B cell (primary cell): ENCODE measurements around the gene RSPH4A. TPM values are rescaled to one million over a fixed set of nuclear protein-coding genes. Genes with fewer than 3 reads are reported as not detected.

Experiments
- ATAC-seq: fragments of 200-7000 bp; cut with Tn5 transposase; one replicate; pipeline ENCODE4 v1.10.0; 2021; ENCODE audit warnings: low read depth, mild to moderate bottlenecking, moderate number of reproducible peaks, moderate library complexity
- CTCF ChIA-PET: fragments of 350-600 bp; sonication (Branson Sonifier 250); formaldehyde crosslinking; loops from one replicate; lab custom pipeline; 2021; ENCODE audit warnings: antibody characterized with exemption, inconsistent platforms; lab: Charles Lee
- POLR2A ChIA-PET: fragments of 350-600 bp; sonication (Branson Sonifier 250); formaldehyde crosslinking; loops from one replicate; lab custom pipeline; 2021; ENCODE audit warnings: antibody characterized with exemption; lab: Charles Lee
- DNase-seq: peaks from one replicate; pipeline ENCODE4 v3.0.0; 2013
- H2AFZ ChIP-seq: 2 replicates; pipeline ENCODE4 v1.6.1; 2012; ENCODE audit warnings: mild to moderate bottlenecking, low read depth, low read length; ENCODE audit not compliant: insufficient read depth, poor library complexity, severe bottlenecking
- H3K27ac ChIP-seq, 2 donors: 1 replicate in 1 of 2; 2 replicates in 1 of 2; pipeline ENCODE4 v1.5.1; 2012 to 2013; ENCODE audit warnings: low read length in 2 of 2, mild to moderate bottlenecking in 2 of 2, moderate library complexity in 1 of 2
- H3K27me3 ChIP-seq, 4 experiments: fragments of 200-600 bp in 1 of 4; sonication (generic) in 1 of 4; replicated peaks in 1 of 4; 1 replicate in 2 of 4; 2 replicates in 2 of 4; pipeline versions ENCODE4 v1.6.1 to v1.7.0; 2013 to 2016; ENCODE audit warnings: low read length in 3 of 4, mild to moderate bottlenecking in 2 of 4, mixed read lengths in 1 of 4, moderate library complexity in 1 of 4; ENCODE audit not compliant: insufficient read depth in 4 of 4, control insufficient read depth in 3 of 4; ENCODE audit errors: control extremely low read depth in 1 of 4
- H3K36me3 ChIP-seq, 2 experiments: replicated peaks in 1 of 2; 1 replicate in 1 of 2; 2 replicates in 1 of 2; pipeline versions ENCODE4 v1.6.1 to v1.7.1; 2013; ENCODE audit warnings: low read length in 1 of 2; ENCODE audit not compliant: insufficient read depth in 2 of 2, control insufficient read depth in 1 of 2; ENCODE audit errors: control extremely low read depth in 1 of 2, extremely low read depth in 1 of 2
- H3K4me1 ChIP-seq, 2 donors: fragments of 200-600 bp in 1 of 2; sonication (generic) in 1 of 2; 1 replicate in 1 of 2; 2 replicates in 1 of 2; pipeline versions ENCODE4 v1.5.1 to v1.6.1; 2013 to 2017; ENCODE audit warnings: low read length in 2 of 2; ENCODE audit not compliant: control insufficient read depth in 2 of 2, insufficient read depth in 2 of 2
- H3K4me2 ChIP-seq: replicated peaks from 2 replicates; pipeline ENCODE3; 2012; ENCODE audit warnings: mild to moderate bottlenecking, low read depth, low read length; ENCODE audit not compliant: poor library complexity, severe bottlenecking
- H3K4me3 ChIP-seq, 5 experiments: fragments of 200-600 bp in 1 of 5; sonication (generic) in 1 of 5; 1 replicate in 3 of 5; 2 replicates in 2 of 5; pipeline versions ENCODE4 v1.5.1 to v1.7.0; 2011 to 2016; ENCODE audit warnings: low read length in 4 of 5, mild to moderate bottlenecking in 4 of 5, low read depth in 2 of 5, control low read depth in 1 of 5, moderate library complexity in 1 of 5; ENCODE audit not compliant: insufficient read depth in 1 of 5; ENCODE audit errors: control extremely low read depth in 1 of 5, extremely low read depth in 1 of 5
- H3K79me2 ChIP-seq: fragments of 200-600 bp; sonication (generic); one replicate; pipeline ENCODE4 v1.6.0; 2016; ENCODE audit warnings: low read length; ENCODE audit not compliant: control insufficient read depth, insufficient read depth
- H3K9ac ChIP-seq: fragments of 200-600 bp; sonication (generic); 2 replicates; pipeline ENCODE4 v1.6.1; 2017; ENCODE audit warnings: mild to moderate bottlenecking, low read length, moderate library complexity
- H3K9me3 ChIP-seq, 3 donors: one replicate each; pipeline versions ENCODE4 v1.6.1 to v1.7.1; 2013; ENCODE audit warnings: low read length in 2 of 3; ENCODE audit not compliant: control insufficient read depth in 2 of 3, insufficient read depth in 1 of 3; ENCODE audit errors: control extremely low read depth in 1 of 3
- H4K20me1 ChIP-seq: 2 replicates; pipeline ENCODE4 v1.6.0; 2012; ENCODE audit warnings: mild to moderate bottlenecking, low read length; ENCODE audit not compliant: insufficient read depth, control insufficient read depth, poor library complexity, severe bottlenecking
- H3K27ac Mint-ChIP-seq: one replicate; pipeline ENCODE4 v1.8.0; 2021; ENCODE audit warnings: mixed read lengths
- H3K27me3 Mint-ChIP-seq: one replicate; pipeline ENCODE4 v1.8.0; 2021; ENCODE audit warnings: mixed read lengths
- H3K4me1 Mint-ChIP-seq: one replicate; pipeline ENCODE4 v1.8.0; 2021; ENCODE audit warnings: mixed read lengths
- H3K4me3 Mint-ChIP-seq: one replicate; pipeline ENCODE4 v1.8.0; 2021; ENCODE audit warnings: mixed read lengths
- H3K9me3 Mint-ChIP-seq: one replicate; pipeline ENCODE4 v1.8.0; 2022; ENCODE audit warnings: mixed read lengths; ENCODE audit not compliant: insufficient read depth
- CTCF ChIP-seq: fragments of 200-600 bp; IDR thresholded peaks from one replicate; pipeline ENCODE4 v1.8.0; 2022; ENCODE audit warnings: antibody characterized with exemption, mild to moderate bottlenecking
- EZH2 ChIP-seq: IDR thresholded peaks from 2 replicates; pipeline ENCODE4 v1.6.1; 2012; ENCODE audit warnings: borderline replicate concordance, low read depth, mild to moderate bottlenecking, moderate library complexity, low read length; ENCODE audit not compliant: insufficient read depth, poor library complexity, severe bottlenecking
- whole genome bisulfite sequencing: methylation state at CpG from one replicate; pipeline ENCODE4 v1.1.5; 2013; ENCODE audit warnings: missing lambda C conversion rate; ENCODE audit not compliant: insufficient coverage; 5-methylcytosine and 5-hydroxymethylcytosine counted together
- intact Hi-C: fragments of 100-400 bp; cut with micrococcal nuclease; formaldehyde crosslinking; loops from one replicate; pipeline ENCODE4 v1.10.0; 2022
- polyA plus RNA-seq: library from polyadenylated mRNA; depleted of rRNA; stranded (reverse); fragments of >200 nt; gene quantifications from 2 replicates; pipeline ENCODE4 v1.2.3, GENCODE V29; 2012
- total RNA-seq, 2 donors: library from RNA; stranded (reverse); fragments of 120-200 nt in 1 of 2; gene quantifications; 1 replicate in 1 of 2; 2 replicates in 1 of 2; pipeline versions ENCODE4 v1.2.3 to v1.2.4, GENCODE V29; 2013 to 2022

RSPH4A gene
- total and polyA plus RNA-seq, 2 donors (not counting 1 experiment from before 2014, with no cell fraction given) = 0.25 to 0.69 TPM

DNA sequence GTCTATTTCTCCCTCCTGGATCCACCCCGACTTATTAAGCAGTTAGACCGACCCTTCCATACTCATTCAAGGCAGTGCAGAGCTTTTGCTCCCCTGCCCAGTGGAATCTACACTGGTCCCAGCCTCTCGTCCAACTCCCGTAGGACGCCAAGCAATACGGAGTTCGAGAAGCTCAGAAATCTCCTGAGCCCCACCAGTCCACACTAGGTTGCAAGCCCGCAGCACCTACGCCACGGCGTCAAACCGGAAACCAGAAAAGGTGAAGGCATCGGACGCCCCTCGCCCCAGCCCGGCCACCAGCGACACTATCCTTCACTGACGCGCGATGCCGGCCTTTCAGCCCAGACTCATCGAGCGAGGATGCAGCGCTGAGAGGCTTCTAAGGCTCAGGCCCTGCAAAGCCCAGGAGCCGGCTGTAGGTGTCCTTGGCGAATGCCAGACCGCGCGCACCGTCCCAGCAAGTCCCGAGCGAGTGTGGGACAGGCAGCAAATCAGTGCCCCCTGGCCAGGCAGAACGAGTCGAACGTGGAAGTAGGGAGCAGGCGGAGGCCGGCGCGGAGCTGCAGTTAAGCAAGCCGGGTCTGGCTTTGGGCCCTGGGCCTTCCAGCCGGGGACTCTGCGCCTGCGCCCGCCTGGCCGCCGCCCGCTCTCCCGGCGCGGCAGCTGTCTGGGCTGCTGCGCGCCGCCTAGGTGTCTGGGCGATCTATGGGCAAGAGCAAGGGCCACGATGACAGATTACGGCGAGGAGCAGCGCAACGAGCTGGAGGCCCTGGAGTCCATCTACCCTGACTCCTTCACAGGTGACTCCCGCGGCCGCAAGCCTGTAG is 45.2 kb upstream of the RSPH4A start, which contains the start of gene RWDD1:
RWDD1 (plus strand) TSS at position 649 of the 827 bp plus-strand sequence; CDS start at position 728, 79 bp downstream.
- H3K4me3 ChIP-seq = peak within 1 kb of the TSS; percentile 81 to 93 (median 83)
- Mint-ChIP-seq H3K27ac (peak within 1 kb of the TSS; percentile 97), H3K27me3 (no peaks in the 10 kb centered on the region), H3K4me3 (peak within 1 kb of the TSS; percentile 97), H3K9me3 (no peaks in the 10 kb centered on the region), H3K4me1 (peaks cover 40% of the 10 kb centered on the region)
- peaks cover 0 to 10% of the 10 kb centered on the region in 2 experiments for H3K36me3 ChIP-seq
- ChIA-PET POLR2A (interaction anchor here (1.4 to 2.8 kb wide), 4 partner anchors 288 to 470 kb away, joined by 4 to 17 read pairs (median 8); partner anchors contain the start of genes NT5DC1, TSPYL1 and TSPYL4), CTCF (interaction anchor here (0.7 to 4.6 kb wide), 16 partner anchors 9 to 353 kb away, joined by 3 to 34 read pairs (median 4); partner anchors contain the start of gene TSPYL1)
- peak; percentile 93 for ATAC-seq
- peak; percentile 99 for DNase-seq
- H3K27ac ChIP-seq = peak within 1 kb of the TSS; percentile 93 to 96
- no peaks in the 10 kb centered on the region for H4K20me1 ChIP-seq
- H3K9ac ChIP-seq = peak within 1 kb of the TSS; percentile 98
- no peaks in the 10 kb centered on the region for H3K27me3 ChIP-seq
- no peaks in the 10 kb centered on the region for H3K9me3 ChIP-seq
- H3K4me2 ChIP-seq = peak within 1 kb of the TSS; percentile 89
- WGBS = under 1% methylated on average over 59 of the region's 62 CpGs
- H3K79me2 ChIP-seq = peaks cover 42% of the 10 kb centered on the region
- intact Hi-C loops = loop anchor here (1.0 kb wide), 7 partner anchors 45 to 470 kb away; partner anchors contain the start of genes KPNA5, RSPH4A, TSPYL1 and TSPYL4
- H3K4me1 ChIP-seq = peaks cover 24% of the 10 kb centered on the region in 2 donors
- peak within 1 kb of the TSS; percentile 94 for H2AFZ ChIP-seq
- TF ChIP-seq EZH2 (no peak), CTCF (no peak)
